IPS DF 19.7 (cell line): ENCODE data around the gene C12orf43.
A peak's percentile ranks its signal among the peaks of the same experiment; 100 is the strongest.
"Not testable (repeated sequence)": the region's sequence is repeated elsewhere in the genome, so short reads cannot be mapped to it uniquely, and the experiment has no call there.

Experiments
- DNase-seq: peaks from one replicate; pipeline ENCODE4 v3.0.0-alpha.2; 2013; ENCODE audit warnings: low read depth, low spot score

Gene C12orf43, protein sequence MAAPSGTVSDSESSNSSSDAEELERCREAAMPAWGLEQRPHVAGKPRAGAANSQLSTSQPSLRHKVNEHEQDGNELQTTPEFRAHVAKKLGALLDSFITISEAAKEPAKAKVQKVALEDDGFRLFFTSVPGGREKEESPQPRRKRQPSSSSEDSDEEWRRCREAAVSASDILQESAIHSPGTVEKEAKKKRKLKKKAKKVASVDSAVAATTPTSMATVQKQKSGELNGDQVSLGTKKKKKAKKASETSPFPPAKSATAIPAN

GRCh38 chr12:121015825-121016766 is at the start of gene C12orf43:
C12orf43 (minus strand) TSS chr12:121016487; CDS start chr12:121016474, 13 bp downstream.
- peak; percentile 88 for DNase-seq

- no peak for DNase-seq
Observed at GRCh38 chr12:121065345-121065744, 49.1 kb upstream of the C12orf43 start.

- not testable (repeated sequence) for DNase-seq
Observed at GRCh38 chr12:121064586-121064985, 48.3 kb upstream of the C12orf43 start.

- DNase-seq = no peak
Observed at GRCh38 chr12:121064116-121064515, 47.8 kb upstream of the C12orf43 start.

DNA sequence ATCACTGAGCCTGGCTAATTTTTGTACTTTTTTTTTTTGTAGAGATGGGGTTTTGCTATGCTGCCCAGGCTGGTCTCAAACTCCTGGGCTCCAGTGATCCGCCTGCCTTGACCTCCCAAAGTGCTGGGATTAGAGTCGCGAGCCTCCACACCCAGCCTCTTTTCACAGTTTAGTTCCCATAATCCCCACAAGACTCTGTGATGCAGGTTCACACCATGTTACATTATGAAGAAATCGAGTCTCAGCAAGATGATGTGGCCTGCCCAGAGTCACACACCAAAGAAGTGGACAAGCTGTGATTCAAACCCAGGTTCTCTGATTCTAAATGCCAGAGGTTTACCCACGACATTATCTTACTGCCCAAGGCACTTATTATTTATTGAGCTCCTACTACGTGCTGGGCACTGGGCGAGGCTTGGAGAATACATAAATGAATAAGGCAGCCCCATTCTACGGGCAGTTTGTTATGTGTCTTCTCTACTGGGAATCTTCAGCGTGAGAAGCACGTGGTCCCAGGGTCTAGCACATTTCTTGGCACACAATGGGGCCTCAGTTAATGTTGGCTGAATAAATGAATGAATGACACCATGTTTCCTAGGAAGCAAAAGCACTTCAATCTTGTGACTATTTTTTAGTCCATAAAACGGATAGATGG is 46.2 kb upstream of the C12orf43 start:
- DNase-seq = no peak

GRCh38 chr12:121061831-121062230 is 45.5 kb upstream of the C12orf43 start:
- no peak for DNase-seq

GRCh38 chr12:121060149-121061001 is 44.1 kb upstream of the C12orf43 start:
- no peak for DNase-seq

DNA sequence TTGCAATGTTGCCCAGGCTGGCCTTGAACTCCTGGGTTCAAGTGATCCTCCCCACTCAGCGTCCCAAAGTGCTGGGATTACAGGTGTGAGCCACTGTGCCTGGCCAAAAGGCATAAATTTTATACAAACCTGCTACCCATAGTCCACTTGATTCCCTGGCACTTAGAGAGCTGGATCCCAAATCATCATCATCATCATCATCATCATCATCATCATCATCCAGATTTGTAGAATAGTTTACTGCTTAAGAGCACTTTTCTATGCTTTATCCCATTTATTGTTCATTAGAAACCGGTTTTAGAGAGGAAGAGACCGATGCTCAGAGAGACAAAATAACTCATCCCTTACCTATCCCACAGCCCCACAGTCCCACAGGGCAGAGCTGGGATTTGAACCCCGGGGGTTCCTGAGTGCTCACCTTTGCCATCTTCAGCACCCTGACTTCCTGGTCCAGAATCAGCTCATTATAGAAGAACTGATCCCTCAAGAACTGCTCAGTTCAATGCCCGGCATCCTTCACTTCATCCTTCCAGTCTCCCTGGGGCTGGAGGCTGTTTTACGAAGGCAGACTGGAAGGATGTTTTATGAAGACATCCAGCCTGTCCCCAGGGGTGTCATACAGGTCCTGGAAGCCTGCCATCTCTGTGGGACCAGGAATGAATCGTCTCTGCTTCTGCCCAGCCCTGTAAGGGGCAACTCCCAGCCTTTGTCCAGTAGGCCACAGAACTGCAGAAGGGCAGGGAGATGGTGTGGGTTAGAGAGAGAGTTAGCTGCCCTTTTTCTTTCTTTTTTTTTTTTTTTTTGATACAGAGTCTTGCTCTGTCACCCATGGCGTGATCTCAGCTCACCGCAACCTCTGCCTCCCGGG is 43.0 kb upstream of the C12orf43 start:
- DNase-seq = no peak

GRCh38 chr12:121057794-121058193 is 41.5 kb upstream of the C12orf43 start:
- DNase-seq = no peak

GRCh38 chr12:121053706-121054105 is 37.4 kb upstream of the C12orf43 start:
- DNase-seq = no peak

DNA sequence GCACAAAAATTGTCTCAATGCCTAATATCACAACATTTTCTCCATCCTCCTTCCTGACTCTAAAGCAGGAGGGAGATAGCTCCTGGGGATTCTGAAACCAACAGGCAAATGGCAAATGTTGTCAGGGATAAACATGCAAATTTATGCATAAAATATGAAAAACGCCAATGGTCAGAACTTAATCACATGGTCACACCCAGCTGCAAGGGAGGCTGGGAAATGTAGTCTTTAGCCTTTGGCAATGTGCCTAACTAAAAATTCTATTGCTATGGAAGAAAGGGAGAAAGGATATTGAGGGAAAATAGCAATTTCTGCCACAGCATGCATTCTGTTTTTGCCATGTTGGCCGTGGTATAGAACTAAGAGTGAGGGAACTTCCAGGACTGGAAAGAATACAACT is 34.4 kb upstream of the C12orf43 start:
- no peak for DNase-seq

DNA sequence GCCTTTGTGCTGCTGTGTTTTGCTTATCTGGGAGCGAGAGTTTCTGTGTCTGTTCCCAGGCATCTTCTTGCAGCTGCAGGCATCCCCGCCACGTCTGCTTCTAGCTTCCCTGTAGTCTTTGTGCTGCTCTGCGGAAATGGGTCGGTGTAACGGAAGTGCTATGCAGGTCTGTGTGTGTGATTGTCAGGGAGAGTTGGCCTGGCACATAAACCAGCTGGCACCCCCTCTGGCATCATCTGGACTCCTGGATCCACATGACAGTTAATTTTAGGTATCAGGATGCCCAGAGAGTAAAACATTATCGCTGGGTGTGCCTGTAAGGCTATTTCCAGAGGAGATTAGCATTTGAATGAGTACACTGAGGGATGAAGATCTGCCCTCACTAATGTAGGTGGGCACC is 32.2 kb upstream of the C12orf43 start:
- no peak for DNase-seq

- not testable (repeated sequence) for DNase-seq
Observed at GRCh38 chr12:121047400-121047799, 31.1 kb upstream of the C12orf43 start.

GRCh38 chr12:121043067-121043466 is 26.8 kb upstream of the C12orf43 start:
- DNase-seq = no peak

- DNase-seq = no peak
Observed at GRCh38 chr12:121038861-121039668, 22.8 kb upstream of the C12orf43 start, which contains the start of gene OASL. OASL (minus strand) TSS chr12:121039246; CDS start chr12:121038971, 275 bp downstream.

GRCh38 chr12:121036810-121037326 is 20.6 kb upstream of the C12orf43 start:
- no peak for DNase-seq

DNA sequence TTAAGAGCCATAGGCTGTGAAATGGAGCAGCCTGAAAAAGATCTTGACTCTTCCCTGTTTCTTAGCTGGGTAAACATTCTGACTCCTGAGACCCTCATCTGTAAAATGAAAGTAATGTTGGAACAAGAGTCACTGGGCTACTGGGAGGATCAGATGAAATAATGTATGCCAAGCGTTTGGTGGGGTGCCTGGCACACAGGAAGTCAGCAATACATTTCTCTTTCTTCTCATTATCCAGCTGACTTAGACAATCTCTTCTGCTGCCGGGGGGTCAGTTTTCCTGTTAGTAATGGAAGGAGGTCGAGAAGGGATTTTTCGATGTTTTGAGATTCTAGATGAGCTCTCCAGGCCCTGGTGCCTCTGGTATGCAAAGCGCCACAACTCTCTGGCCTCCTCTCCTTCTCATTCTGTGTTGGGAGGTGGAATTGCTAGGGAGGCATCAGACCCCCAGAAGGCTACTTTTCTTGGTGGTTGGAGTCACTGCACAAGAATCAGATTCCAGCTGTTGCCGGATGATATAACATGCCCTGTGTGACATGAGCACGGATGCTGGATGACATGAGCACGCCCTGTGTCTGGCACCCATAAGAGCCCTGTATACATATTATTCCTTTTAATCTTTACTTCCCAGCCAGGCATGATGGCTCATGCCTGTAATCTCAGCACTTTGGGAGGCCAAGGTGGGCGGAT is 18.5 kb upstream of the C12orf43 start:
- DNase-seq = no peak

DNA sequence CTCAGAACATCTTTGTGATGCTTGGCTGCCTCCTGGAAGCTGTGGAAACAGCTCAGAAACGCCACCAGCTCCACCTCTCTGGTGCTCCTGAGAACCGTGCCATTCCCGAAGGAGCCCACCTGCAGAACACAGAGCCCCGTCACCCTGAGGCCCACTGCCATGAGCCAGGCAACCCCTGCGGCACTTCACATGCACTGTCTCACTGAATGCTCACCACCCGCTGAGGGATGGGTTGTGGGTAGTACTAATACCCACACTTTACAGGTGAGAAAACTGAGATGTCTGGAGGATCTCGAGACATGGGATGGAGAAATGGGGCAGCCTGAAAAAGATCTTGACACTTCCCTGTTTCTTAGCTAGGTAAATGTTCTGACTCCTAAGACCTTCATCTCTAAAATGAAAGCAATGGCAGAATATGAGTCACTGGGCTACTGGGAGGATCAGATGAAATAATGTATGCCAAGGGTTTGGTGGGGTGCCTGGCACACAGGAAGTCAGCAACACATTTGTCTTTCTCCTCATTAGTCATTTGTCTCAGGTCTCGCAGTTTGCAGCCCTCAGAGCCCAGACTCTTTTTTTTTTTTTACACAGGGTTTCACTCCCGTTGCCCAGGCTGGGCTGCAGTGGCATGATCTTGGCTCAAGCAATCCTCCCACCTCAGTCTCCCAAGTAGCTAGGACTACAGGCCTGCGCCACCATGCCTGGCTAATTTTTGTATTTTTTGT is 17.5 kb upstream of the C12orf43 start:
- no peak for DNase-seq
